GM10847 (cell line): ENCODE measurements around the gene RBM22.

Source experiments
- POLR2A ChIP-seq: IDR thresholded peaks from 2 replicates; pipeline ENCODE4 v1.6.1; 2011; ENCODE audit not compliant: insufficient read length; ENCODE audit errors: extremely low read depth

RBM22 gene

DNA sequence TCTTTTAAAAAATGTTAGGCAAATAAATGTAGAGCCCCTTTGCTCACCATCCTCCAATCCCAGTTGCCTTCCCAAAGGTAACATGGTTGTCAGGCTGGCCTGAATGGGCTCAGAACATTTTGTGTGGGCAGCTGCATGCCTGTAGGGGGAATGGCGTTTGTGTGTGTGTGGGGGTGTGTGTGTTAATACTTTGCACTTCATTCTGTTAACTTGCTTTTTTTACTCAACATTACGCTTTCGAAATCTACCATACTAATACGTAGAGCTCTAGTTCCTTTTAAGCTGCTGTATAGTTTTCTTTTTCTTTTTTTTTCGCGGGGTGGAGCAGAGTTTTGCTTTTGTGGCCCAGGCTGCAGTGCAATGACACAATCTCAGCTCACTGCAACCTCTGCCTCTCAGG is 25.8 kb downstream of the RBM22 start:
- no peak for TF ChIP-seq POLR2A

DNA sequence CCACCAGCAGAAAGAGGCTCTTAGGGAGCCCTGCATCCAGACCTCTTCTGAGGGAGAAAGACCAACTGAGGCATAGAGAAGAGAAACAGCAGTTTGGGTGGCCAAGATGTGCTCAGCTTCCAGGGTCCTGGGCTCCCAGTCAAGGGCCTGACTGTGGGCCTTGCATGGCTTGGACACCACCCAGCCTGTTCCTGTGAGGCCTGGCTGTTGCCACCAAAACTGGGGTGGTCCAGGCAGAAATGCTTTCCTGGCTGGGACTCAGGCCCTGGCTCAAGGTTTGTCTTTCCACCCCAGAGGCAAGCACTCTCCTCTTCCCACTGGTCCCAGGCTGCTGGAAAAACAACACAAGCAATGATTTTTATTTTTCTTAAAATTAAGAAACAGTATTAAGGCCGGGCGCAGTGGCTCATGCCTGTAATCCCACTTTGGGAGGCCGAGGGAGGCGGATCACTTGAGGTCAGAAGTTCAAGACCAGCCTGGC is 26.5 kb downstream of the RBM22 start:
- TF ChIP-seq POLR2A, result no peak

DNA sequence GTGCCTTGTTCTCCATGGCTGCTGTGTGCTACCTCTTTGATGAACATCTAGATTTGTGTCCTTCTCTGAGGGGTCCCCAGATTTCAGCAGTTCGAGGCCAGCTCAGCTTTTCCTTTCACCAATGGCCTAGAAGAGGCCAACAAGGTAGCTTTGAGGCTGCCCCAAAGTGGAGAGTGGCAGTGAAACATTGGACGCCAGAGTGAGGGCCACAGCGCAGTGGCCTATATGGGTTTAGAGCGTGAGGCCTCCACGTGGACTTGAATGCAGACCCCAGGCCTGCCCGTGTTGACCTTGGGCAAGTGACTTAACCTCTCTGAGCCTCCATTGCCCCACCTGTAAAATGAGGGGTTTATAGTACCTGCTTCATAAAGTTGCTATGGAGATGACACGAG is 28.0 kb downstream of the RBM22 start:
- no peak for TF ChIP-seq POLR2A

DNA sequence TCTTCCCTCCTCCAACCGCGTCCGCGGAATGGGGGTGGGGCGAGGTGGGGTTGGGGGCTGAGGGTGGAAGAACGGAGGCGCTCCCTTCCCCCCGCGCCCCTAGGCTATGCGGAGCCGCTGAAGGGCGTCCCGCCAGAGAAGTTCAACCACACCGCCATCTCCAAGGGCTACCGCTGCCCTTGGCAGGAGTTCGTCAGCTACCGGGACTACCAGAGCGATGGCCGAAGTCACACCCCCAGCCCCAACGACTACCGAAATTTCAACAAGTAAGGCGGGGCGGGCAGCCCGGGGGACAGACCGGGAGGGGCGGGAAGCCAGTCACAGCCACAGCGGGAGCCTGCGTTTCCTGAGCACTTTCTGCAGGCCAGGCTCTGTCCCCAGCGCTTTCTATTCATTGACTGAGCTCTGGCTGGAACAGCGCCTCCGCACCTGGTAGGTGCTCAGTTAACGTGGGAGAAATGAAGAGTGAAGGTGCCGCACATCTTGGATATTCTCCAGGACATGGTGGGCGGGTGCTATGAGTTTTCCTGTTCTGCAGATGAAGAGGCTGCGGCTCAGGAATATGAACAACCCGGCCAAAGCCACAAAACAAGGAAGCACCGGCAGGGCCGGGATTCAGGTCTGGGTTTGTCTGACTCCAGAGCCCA is 28.5 kb downstream of the RBM22 start:
- TF ChIP-seq POLR2A, result no peak

DNA sequence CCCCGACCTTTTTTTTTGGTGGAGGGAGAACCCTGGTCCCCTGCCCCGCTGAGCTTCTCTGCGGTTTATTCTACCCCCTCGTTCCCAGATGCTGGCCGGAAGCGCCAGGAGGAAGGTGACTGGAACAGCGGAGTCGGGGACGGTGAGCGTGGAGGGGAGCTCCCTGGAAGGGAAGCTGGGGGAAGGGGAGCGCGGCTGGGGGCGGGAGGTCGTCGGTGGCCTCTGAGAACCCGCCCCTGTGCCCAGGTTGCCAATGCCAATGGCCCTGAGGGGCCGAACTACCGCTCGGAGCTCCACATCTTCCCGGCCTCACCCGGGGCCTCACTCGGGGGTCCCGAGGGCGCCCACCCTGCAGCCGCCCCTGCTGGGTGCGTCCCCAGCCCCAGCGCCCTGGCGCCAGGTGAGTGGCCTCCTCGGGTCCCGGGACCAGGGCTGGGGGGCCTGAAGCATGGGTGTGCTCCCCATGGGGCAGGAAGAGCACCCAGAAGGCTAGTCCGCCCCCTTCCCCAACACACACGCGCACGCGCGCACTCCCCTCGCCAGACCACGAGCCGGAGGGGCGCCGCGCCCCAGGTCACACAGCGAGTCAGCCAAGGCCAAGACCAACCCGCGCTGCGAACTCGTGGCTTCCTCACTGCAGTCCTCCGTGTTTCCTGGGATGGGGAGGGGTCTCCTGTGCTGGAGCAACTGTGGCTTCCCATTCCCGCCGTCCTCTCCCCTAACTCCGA is 29.2 kb downstream of the RBM22 start:
- TF ChIP-seq POLR2A, result no peak

DNA sequence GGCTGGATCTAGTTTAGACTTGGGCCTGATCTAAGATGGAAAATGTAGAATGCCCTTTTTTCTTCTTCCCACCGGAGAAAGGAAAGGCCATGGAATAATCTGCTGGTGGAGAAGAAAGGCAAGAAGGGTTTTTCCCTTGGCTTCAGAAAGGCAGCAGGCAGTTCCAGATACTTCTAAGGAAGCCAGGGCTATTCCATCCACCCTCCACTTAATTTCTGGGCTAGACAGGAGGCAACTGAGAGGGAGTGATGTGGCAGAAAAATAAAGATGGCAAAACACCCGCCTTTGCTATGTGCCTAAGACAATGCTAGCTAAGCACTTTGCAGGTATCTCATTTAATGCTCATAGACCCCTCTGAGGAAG is 29.9 kb downstream of the RBM22 start:
- no peak for TF ChIP-seq POLR2A

DNA sequence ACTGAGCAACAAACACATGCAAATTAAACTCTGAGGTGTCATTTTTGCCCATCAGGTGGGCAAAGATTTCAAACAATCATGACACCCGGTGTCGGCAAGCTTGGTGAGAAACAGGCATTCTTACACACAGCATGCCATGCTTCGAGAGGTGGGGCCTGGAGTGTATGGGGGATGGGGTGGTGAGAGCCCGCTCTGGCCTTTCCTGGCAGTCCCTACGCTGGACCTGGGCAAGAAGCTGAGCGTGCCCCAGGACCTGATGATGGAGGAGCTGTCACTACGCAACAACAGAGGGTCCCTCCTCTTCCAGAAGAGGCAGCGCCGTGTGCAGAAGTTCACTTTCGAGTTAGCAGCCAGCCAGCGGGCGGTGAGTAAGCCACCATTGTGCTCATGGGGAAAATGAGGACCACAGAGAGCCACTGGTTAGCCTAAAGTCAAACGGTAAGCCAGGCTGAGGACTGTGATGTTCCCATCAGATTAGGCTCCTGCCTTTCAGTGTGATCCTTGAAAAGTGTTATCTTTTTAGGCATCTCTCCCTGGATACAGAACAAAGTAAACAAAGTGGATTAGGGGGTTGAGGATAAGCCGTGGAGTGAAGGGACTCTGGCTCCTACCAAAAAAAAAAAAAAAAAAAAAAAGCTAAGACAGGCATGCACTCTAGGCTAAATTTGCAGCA is 30.5 kb downstream of the RBM22 start:
- no peak for TF ChIP-seq POLR2A

DNA sequence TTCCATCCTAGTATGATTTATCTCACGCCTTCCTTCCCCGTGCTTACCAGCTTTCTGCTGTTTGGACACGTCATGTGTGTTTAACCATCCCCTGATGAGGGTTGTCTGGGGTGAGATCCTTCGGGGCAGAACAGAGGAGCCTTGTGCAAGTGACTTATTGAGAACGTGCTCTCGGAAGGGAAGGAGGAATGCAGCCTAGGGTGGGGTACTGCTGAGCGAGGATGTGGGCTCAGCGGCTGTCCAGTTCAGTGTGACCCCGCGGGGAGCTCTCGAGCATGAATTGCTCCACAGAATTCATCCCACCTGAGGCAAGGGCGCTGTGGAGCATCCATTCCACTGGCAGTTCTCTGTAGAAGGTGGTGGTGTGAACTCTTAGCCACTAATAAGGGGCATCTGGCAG is 35.8 kb downstream of the RBM22 start:
- no peak for TF ChIP-seq POLR2A

DNA sequence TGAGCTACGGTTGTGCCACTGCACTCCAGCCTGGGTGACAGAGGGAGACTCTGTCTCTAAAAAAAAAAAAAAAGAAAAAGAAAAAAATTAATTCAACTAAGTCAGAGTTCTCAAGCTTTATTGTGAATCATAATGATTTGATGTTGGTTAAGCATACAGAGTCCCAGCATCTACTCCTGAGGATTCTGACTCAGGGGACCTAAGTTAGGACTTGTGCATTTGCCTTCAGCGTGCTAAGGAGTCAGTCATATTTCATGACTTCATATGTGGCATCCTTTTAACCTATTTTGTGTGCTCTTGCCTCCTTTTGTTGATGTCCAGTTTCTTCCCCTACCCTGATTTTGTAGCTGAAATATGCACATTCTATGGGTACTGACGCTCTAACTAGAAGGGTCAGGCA is 36.9 kb downstream of the RBM22 start:
- TF ChIP-seq POLR2A, result no peak

DNA sequence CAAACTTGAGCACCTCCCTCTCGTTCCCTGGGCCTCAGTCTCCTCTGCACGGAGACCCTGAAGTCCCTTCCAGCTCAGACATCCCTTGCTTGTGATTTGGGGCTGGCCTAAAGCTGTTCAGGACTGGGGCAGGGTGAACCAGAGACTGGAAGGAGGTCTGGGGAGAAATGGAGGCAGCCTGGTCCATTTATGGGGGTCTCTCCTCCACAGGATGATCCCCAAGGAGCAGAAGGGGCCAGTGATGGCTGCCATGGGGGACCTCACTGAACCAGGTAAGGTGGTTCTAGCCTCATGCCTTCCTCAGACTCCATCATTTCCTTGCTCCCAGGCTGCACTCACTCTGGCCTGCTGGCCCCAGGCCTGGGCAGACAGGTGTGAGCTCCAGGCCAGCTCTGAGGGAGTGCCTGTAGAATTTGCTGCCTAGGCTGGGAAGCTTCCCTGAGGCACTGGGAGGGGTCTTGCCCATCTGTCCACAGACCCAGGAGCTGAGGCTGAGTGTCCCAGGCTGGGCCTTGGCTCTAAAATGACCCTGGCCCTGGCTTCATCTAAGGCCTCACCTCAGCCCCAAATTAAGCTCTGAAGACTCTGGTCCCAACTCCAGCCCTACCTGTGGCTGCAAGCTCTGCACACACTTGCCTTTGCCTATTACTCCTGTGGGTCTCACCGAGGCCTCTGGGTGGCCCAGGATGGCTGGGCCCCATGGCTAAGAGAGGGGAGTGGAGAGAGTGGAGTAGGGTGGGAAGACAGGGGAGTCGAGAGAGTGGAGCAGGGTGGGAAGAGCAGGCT is 37.9 kb downstream of the RBM22 start:
- no peak for TF ChIP-seq POLR2A

DNA sequence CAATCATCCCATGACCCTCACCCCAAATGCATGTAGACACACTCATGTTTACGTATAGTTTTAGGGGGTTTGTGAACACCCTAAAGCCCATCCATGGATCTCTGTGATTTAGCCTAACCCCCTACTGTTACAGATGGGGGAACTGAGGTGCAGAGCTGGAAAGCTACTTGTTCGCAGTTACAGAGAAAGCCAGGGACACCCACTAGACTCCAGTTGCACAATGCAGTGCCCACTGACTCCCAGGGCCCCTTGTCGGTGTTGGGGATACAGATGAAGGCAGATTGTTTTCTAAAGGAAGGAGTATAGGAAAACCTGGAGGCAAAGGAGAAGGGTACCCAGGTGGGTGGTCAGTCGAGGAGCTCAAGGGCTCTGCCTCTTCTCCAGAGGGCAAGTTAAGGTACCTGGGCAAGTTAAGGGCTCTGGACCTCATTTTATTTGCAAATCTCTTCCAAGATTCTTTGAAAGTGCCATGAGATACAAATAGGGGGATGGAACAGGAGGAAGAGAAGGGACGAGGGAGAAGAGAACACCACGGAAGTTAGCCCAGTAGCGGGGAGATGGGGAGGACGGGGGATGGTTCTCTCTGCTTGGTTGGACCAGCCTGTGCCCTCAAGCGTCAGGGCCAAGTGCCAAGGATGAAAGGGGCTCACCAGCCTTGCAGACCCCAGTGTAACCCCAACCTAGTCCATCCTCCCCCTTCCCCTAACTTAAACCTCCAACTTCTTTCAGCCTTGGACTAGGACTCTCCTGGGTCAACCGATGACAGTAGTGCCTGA is 38.9 kb downstream of the RBM22 start:
- no peak for TF ChIP-seq POLR2A

DNA sequence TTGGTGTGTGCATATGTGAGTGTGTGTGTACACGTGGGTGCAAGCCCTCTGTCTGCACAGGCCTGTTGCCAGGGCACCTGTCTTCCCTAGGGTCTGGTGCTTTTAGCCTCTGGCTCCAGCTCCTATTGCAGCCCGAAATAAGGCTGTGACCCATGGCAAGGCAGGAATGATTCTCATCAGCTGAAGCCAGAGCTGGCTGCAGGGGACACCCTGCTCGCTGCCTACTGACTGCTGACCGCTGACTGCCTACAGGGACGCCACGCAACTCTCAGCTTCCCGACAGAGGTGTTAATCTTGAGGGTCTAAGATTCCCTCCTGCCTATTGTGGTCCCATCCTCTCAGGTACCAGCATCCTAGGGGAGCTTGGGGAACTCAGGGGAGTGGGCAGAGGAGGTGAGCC is 39.8 kb downstream of the RBM22 start, which contains the start of gene MYOZ3:
MYOZ3 (plus strand) TSS at position 166 of the 400 bp plus-strand sequence. CDS start 1,691 bp downstream, outside the sequence.
- no peak for TF ChIP-seq POLR2A

DNA sequence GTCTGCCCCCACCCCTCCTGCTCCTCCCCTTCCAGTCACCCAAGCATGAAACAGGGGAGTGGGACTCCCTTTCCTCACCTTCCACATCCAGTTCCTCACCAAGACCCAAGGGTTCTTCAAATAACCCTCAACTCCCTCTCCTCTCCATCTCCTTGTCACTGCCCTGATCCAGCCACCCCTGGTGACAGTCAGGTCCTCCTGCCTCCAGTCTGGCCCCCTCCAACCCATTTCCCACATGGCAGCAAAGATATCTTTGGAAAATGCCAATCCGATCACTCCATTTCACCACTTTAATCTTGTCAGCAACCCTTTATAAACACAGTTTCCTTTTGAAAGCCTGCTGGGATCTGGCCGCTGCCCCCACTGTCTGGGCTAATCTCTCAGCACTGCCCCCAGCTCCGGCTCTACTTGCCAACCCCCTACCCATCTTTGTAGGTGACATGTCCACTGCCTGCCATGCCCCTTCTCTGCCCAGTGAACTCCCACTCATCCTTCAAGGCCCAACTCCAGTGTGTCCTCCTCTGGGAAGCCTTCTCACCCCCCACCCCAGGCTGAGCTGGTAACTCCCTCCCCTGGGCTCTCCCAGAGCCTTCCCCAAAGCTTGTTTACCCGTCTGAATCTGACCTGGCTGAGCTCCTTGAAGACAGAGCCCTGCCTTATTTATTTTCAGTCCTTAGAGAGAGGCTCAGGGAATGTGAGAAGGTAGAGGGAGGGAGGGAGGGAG is 40.6 kb downstream of the RBM22 start:
- no peak for TF ChIP-seq POLR2A
